ENCODE results near the gene TOMM40L. TPM values are rescaled to one million over a fixed set of nuclear protein-coding genes. Genes with fewer than 3 reads are reported as not detected.

The TOMM40L gene
- polyA plus RNA-seq, 1 donor (not counting 4 experiments of a cell fraction or from before 2014, with no cell fraction given), result 14.4 TPM

GRCh38 chr1:161266202-161266601 lies 40.3 kb downstream of the TOMM40L start:
- Histone ChIP-seq H3K27ac (ENCODE audit: control insufficient read depth, insufficient read depth, low read length) (no peak overlapping the region), H3K4me1 (ENCODE audit: control insufficient read depth, extremely low read depth, insufficient read depth, low read length) (no peaks in the 10 kb centered on the region), H3K9me3 (ENCODE audit: control insufficient read depth, low read depth, low read length) (no peaks in the 10 kb centered on the region), H3K36me3 (ENCODE audit: control insufficient read depth in 2 of 2, extremely low read depth in 1 of 2, insufficient read depth in 2 of 2, low read length in 2 of 2) (no peaks in the 10 kb centered on the region), H3K9ac (ENCODE audit: control insufficient read depth, extremely low read depth, insufficient read depth, low read length) (no peak overlapping the region), H3K27me3 (ENCODE audit: control insufficient read depth, extremely low read depth, insufficient read depth, low read length) (no peaks in the 10 kb centered on the region), H2AFZ (ENCODE audit: control insufficient read depth, low read length) (no peak overlapping the region), H3K4me2 (ENCODE audit: control insufficient read depth, extremely low read depth, insufficient read depth, low read depth, low read length) (no peak overlapping the region), H3K9me1 (ENCODE audit: control insufficient read depth, extremely low read depth, insufficient read depth, low read length) (no peaks in the 10 kb centered on the region), H3K4me3 (ENCODE audit: control insufficient read depth in 2 of 3, extremely low read depth in 1 of 3, insufficient read depth in 2 of 3, low read depth in 1 of 3, low read length in 3 of 3) (no peak overlapping the region), H4K20me1 (ENCODE audit: control insufficient read depth, extremely low read depth, insufficient read depth, low read length) (no peaks in the 10 kb centered on the region), H3K79me2 (ENCODE audit: control insufficient read depth, insufficient read depth, low read length) (no peaks in the 10 kb centered on the region)
- no peak for DNase-seq (ENCODE audit: low read depth, low spot score)
- TF ChIP-seq EZH2 (IDR thresholded peaks at IDR 0.05; ENCODE audit: low read length), result no peak
- TF ChIP-seq, protein P1, sequence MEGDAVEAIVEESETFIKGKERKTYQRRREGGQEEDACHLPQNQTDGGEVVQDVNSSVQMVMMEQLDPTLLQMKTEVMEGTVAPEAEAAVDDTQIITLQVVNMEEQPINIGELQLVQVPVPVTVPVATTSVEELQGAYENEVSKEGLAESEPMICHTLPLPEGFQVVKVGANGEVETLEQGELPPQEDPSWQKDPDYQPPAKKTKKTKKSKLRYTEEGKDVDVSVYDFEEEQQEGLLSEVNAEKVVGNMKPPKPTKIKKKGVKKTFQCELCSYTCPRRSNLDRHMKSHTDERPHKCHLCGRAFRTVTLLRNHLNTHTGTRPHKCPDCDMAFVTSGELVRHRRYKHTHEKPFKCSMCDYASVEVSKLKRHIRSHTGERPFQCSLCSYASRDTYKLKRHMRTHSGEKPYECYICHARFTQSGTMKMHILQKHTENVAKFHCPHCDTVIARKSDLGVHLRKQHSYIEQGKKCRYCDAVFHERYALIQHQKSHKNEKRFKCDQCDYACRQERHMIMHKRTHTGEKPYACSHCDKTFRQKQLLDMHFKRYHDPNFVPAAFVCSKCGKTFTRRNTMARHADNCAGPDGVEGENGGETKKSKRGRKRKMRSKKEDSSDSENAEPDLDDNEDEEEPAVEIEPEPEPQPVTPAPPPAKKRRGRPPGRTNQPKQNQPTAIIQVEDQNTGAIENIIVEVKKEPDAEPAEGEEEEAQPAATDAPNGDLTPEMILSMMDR (optimal IDR thresholded peaks at IDR 0.05 in 1 of 3, IDR thresholded peaks at IDR 0.05 in 1 of 3, conservative IDR thresholded peaks at IDR 0.05 in 1 of 3; ENCODE audit: extremely low read depth in 1 of 3, insufficient read depth in 2 of 3, low read length in 3 of 3), result no peak
- FAIRE-seq, result no peak
- dilution Hi-C loops (cut with MboI; ENCODE audit: extremely low pct_ligation_motif_present, low sequenced_read_pairs), result no loop called here

DNA sequence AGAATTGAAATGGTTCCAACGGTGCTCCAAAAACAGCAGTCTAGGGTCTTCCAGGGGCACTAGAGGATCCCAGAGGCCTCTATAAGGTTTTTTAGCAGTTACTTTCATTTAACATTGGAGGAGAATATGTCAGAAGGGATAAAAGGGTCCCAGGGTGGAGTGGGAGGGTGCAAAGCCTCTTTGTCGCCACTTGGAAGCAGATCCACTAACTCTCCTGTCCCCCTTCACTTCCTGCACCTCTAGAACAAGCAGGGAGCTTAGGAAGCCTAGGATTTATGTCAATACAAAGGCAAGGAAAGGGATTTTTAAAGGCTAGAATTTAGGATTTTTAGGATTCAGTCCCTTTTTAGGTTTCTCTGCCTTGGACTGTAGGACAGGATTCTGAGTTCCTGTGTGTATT lies 41.0 kb downstream of the TOMM40L start:
- Histone ChIP-seq H2AFZ (ENCODE audit: control insufficient read depth, low read length) (no peak overlapping the region), H3K27me3 (ENCODE audit: control insufficient read depth, extremely low read depth, insufficient read depth, low read length) (no peaks in the 10 kb centered on the region), H3K9me1 (ENCODE audit: control insufficient read depth, extremely low read depth, insufficient read depth, low read length) (no peaks in the 10 kb centered on the region), H3K36me3 (ENCODE audit: control insufficient read depth in 2 of 2, extremely low read depth in 1 of 2, insufficient read depth in 2 of 2, low read length in 2 of 2) (no peaks in the 10 kb centered on the region), H3K9me3 (ENCODE audit: control insufficient read depth, low read depth, low read length) (no peaks in the 10 kb centered on the region), H4K20me1 (ENCODE audit: control insufficient read depth, extremely low read depth, insufficient read depth, low read length) (no peaks in the 10 kb centered on the region), H3K4me3 (ENCODE audit: control insufficient read depth in 2 of 3, extremely low read depth in 1 of 3, insufficient read depth in 2 of 3, low read depth in 1 of 3, low read length in 3 of 3) (no peak overlapping the region), H3K4me1 (ENCODE audit: control insufficient read depth, extremely low read depth, insufficient read depth, low read length) (no peaks in the 10 kb centered on the region), H3K9ac (ENCODE audit: control insufficient read depth, extremely low read depth, insufficient read depth, low read length) (no peak overlapping the region), H3K79me2 (ENCODE audit: control insufficient read depth, insufficient read depth, low read length) (no peaks in the 10 kb centered on the region), H3K27ac (ENCODE audit: control insufficient read depth, insufficient read depth, low read length) (no peak overlapping the region), H3K4me2 (ENCODE audit: control insufficient read depth, extremely low read depth, insufficient read depth, low read depth, low read length) (no peak overlapping the region)
- TF ChIP-seq, protein P1 (optimal IDR thresholded peaks at IDR 0.05 in 1 of 3, IDR thresholded peaks at IDR 0.05 in 1 of 3, conservative IDR thresholded peaks at IDR 0.05 in 1 of 3; ENCODE audit: extremely low read depth in 1 of 3, insufficient read depth in 2 of 3, low read length in 3 of 3), result no peak
- no peak for TF ChIP-seq EZH2 (IDR thresholded peaks at IDR 0.05; ENCODE audit: low read length)
- DNase-seq (ENCODE audit: low read depth, low spot score), result no peak
- no peak for FAIRE-seq
- dilution Hi-C loops (cut with MboI; ENCODE audit: extremely low pct_ligation_motif_present, low sequenced_read_pairs), result no loop called here
